CD4-positive, CD25-positive, alpha-beta regulatory T cell (primary cell): ENCODE measurements around the gene CD47. TPM values are rescaled to one million over a fixed set of nuclear protein-coding genes. Genes with fewer than 3 reads are reported as not detected.

Source experiments
- ATAC-seq, 2 donors: fragments of 150-1000 bp; cut with Tn5 transposase; one replicate each; pipeline ENCODE4 v1.10.0; 2021; ENCODE audit warnings: low read depth in 2 of 2, moderate number of reproducible peaks in 2 of 2, moderate library complexity in 1 of 2
- DNase-seq, 3 donors: peaks; one replicate each; pipeline versions ENCODE4 v3.0.0 to v3.0.0-alpha.2; 2012 to 2022; ENCODE audit warnings: mixed read lengths in 1 of 3
- H3K27ac ChIP-seq: one replicate; pipeline ENCODE4 v1.7.0; 2013; ENCODE audit warnings: mild to moderate bottlenecking, low read length; ENCODE audit not compliant: insufficient read depth, poor library complexity, severe bottlenecking
- H3K27me3 ChIP-seq: one replicate; pipeline ENCODE4 v1.7.0; 2013; ENCODE audit warnings: low read length; ENCODE audit not compliant: control insufficient read depth, insufficient read depth
- H3K36me3 ChIP-seq: one replicate; pipeline ENCODE4 v1.7.0; 2013; ENCODE audit warnings: mild to moderate bottlenecking, low read length, moderate library complexity; ENCODE audit not compliant: control insufficient read depth, insufficient read depth
- H3K4me1 ChIP-seq: 2 replicates; pipeline ENCODE4 v1.7.0; 2013; ENCODE audit warnings: mild to moderate bottlenecking, low read length; ENCODE audit not compliant: insufficient read depth, control insufficient read depth, poor library complexity, severe bottlenecking
- H3K4me3 ChIP-seq: one replicate; pipeline ENCODE4 v1.7.0; 2013; ENCODE audit warnings: low read depth, mild to moderate bottlenecking, low read length, moderate library complexity
- H3K9me3 ChIP-seq, 2 experiments: 1 replicate in 1 of 2; 2 replicates in 1 of 2; pipeline ENCODE4 v1.7.0; 2013; ENCODE audit warnings: low read length in 2 of 2, mild to moderate bottlenecking in 1 of 2, moderate library complexity in 1 of 2; ENCODE audit not compliant: control insufficient read depth in 2 of 2
- H3K27ac Mint-ChIP-seq, 3 donors: one replicate each; pipeline ENCODE4 v1.8.0; 2020 to 2022; ENCODE audit warnings: mild to moderate bottlenecking in 3 of 3, mixed read lengths in 3 of 3, moderate library complexity in 2 of 3
- H3K27me3 Mint-ChIP-seq: one replicate; pipeline ENCODE4 v1.8.0; 2022; ENCODE audit warnings: mild to moderate bottlenecking, mixed read lengths
- H3K36me3 Mint-ChIP-seq: one replicate; pipeline ENCODE4 v1.8.0; 2020; ENCODE audit warnings: mixed read lengths
- H3K4me1 Mint-ChIP-seq, 4 donors: one replicate each; pipeline ENCODE4 v1.8.0; 2020 to 2022; ENCODE audit warnings: mixed read lengths in 4 of 4, mild to moderate bottlenecking in 1 of 4
- H3K4me3 Mint-ChIP-seq, 4 donors: one replicate each; pipeline ENCODE4 v1.8.0; 2020 to 2022; ENCODE audit warnings: mild to moderate bottlenecking in 4 of 4, mixed read lengths in 4 of 4, moderate library complexity in 3 of 4
- H3K9me3 Mint-ChIP-seq, 7 donors: one replicate each; pipeline ENCODE4 v1.8.0; 2020 to 2022; ENCODE audit warnings: mixed read lengths in 7 of 7, mild to moderate bottlenecking in 3 of 7, moderate library complexity in 2 of 7
- polyA plus RNA-seq, 4 donors: library from polyadenylated mRNA; unstranded; fragments of 300-500 nt; fragmentation: Illumina TruSeq; gene quantifications; one replicate each; pipeline ENCODE4 v1.2.3, GENCODE V29; 2021
- total RNA-seq: library from RNA; stranded (reverse); gene quantifications from one replicate; pipeline ENCODE4 v1.2.3, GENCODE V29; 2022

The CD47 gene
- total and polyA plus RNA-seq, 5 donors from 2014 or later: 209 to 424 (median 329) TPM

DNA sequence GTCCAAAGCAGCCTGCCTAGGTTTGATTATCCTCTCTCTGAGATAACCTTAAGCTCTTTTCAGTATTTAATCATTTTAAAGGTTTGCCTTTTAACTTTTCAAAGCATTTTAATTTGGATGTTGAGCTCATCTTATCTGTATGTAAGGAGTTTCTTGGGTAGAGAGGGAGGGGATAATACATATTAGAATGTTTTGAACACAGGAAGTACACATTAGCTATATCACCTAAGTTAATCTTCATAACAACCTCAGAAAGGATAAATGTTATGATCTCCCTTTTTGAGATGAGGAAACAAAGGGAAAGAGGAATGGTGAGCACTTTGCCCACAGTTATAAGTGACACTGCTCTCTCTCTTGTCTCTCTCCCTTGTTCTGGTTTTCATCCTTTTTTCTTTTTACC is 2.2 kb upstream of the CD47 start:
- Histone ChIP-seq H3K27me3 (no peaks in the 10 kb centered on the region), H3K36me3 (no peaks in the 10 kb centered on the region), H3K4me1 (peaks cover 43% of the 10 kb centered on the region), H3K9me3 (no peaks in the 10 kb centered on the region), H3K27ac (peak overlapping the region; percentile 94), H3K4me3 (peak overlapping the region; percentile 73)
- Mint-ChIP-seq H3K4me1 (peaks cover 20 to 53% (median 45%) of the 10 kb centered on the region in 4 donors), H3K36me3 (peaks cover 5% of the 10 kb centered on the region), H3K27ac (peak overlapping the region; percentile 95 to 97 (median 97)), H3K9me3 (peaks cover 0 to 2% (median 0%) of the 10 kb centered on the region in 7 donors), H3K4me3 (peak overlapping the region in 3 of 4 donors; percentile 86 to 95 (median 91)), H3K27me3 (peaks cover 5% of the 10 kb centered on the region)
- DNase-seq (peak in 1 of 3 donors; percentile 51), ATAC-seq (no peak)

- H3K36me3 Mint-ChIP-seq: peaks cover 5% of the 10 kb centered on the region
- peak overlapping the region; percentile 94 for H3K27ac ChIP-seq
- DNase-seq: no peak
Observed at GRCh38 chr3:108092501-108092900, 1.7 kb upstream of the CD47 start.

DNA sequence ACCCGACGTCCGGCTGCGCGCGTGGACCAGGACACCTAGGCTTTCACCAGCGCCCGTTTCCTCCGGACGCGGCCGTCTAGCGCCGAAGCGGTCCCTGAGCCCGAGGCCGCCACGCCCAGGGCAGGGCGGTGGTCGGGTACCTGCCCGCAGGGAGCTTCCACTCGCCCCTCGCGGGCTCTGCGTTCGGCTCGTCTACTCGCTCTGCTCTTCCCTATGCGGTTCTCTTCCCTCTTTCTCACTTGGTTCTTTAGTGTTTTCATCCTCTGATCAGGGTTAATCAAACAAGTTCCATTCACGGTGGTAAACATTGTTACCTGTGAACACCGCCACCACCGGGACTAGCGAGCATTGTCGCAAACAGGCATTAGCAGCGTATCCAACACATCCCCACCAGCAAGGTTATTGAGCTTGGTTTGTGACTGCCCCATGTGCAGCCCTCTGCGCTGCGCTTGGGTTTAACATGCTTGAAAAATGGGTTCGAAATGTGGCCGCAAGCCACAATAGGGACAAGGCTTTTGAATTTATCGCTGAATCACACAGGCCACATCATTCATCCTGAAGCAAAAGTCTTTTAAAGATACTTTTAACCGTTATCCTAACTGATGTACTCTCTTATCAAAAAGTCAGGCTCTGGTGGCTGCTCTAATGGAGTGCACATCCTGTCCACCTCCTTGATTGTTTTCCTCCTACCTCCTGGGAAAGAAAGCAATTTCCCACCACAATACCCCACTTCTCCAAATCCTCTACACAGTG is 843 bp upstream of the CD47 start:
- H3K4me3 Mint-ChIP-seq: peak overlapping the region in 3 of 4 donors; percentile 86 to 95 (median 91)
- no peak for ATAC-seq
- peak overlapping the region; percentile 73 for H3K4me3 ChIP-seq
- H3K9me3 Mint-ChIP-seq: peaks cover 0 to 2% (median 0%) of the 10 kb centered on the region in 7 donors
- H3K36me3 Mint-ChIP-seq: peaks cover 5% of the 10 kb centered on the region
- H3K27ac ChIP-seq: peak overlapping the region; percentile 94
- peaks cover 5% of the 10 kb centered on the region for H3K27me3 Mint-ChIP-seq
- H3K4me1 ChIP-seq: peaks cover 55% of the 10 kb centered on the region
- H3K36me3 ChIP-seq: no peaks in the 10 kb centered on the region
- peak overlapping the region; percentile 95 to 97 (median 97) for H3K27ac Mint-ChIP-seq
- H3K9me3 ChIP-seq: no peaks in the 10 kb centered on the region
- peak in 2 of 3 donors; percentile 16 to 53 for DNase-seq
- H3K27me3 ChIP-seq: no peaks in the 10 kb centered on the region
- H3K4me1 Mint-ChIP-seq: peaks cover 25 to 46% (median 43%) of the 10 kb centered on the region in 4 donors

More at GRCh38 chr3:108092501-108092900, 1.7 kb upstream of the CD47 start:
- no peak for ATAC-seq
- H3K4me3 Mint-ChIP-seq: peak overlapping the region in 3 of 4 donors; percentile 86 to 95 (median 91)
- H3K9me3 ChIP-seq: no peaks in the 10 kb centered on the region
- peaks cover 47% of the 10 kb centered on the region for H3K4me1 ChIP-seq
- H3K27me3 Mint-ChIP-seq: peaks cover 5% of the 10 kb centered on the region
- H3K27ac Mint-ChIP-seq: peak overlapping the region; percentile 95 to 97 (median 97)
- no peaks in the 10 kb centered on the region for H3K27me3 ChIP-seq
- peak overlapping the region; percentile 73 for H3K4me3 ChIP-seq
- no peaks in the 10 kb centered on the region for H3K36me3 ChIP-seq
- peaks cover 0 to 2% (median 0%) of the 10 kb centered on the region in 7 donors for H3K9me3 Mint-ChIP-seq
- peaks cover 25 to 53% (median 47%) of the 10 kb centered on the region in 4 donors for H3K4me1 Mint-ChIP-seq

DNA sequence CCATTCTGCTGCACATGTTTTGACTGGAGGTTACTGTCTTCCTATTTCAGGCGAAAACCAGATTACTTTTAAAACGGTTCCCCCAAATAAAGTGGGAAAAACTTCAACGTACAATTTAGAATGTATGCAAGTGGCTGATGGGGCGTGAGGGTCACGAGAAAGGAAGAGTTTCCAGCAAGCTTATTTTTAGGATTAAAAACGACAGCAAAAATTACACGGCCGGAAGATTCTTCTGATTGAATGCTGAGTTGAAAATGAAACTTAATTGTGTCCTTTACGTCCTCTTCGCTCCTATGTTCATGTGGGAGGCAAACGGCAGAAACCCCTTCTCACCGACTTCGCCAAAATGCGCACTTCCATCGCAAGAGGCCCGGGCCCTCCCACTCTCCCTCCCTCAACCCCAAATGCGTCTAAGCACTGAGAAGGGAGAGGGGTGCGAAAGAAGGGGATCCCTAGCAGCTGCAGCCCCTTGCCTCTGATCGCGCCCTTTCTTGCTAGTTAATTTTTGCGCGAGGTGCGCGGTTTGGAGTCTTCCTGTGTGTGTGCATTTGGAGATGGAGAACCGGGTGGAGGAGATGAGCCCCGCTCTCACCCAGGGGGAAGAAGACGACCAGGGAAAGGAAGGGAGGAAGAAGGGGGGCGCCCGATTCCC is 656 bp downstream of the CD47 start:
- Histone ChIP-seq H3K27ac (peak overlapping the region; percentile 94), H3K36me3 (peaks cover 9% of the 10 kb centered on the region), H3K4me3 (peak overlapping the region; percentile 92), H3K4me1 (peaks cover 70% of the 10 kb centered on the region), H3K27me3 (no peaks in the 10 kb centered on the region), H3K9me3 (no peaks in the 10 kb centered on the region)
- H3K36me3 Mint-ChIP-seq: peaks cover 5% of the 10 kb centered on the region
- H3K27ac Mint-ChIP-seq: peak overlapping the region; percentile 98 to 100 (median 99)
- peak overlapping the region in 2 of 4 donors; percentile 99 for H3K4me3 Mint-ChIP-seq
- DNase-seq: peak; percentile 47 to 76 (median 65)
- H3K9me3 Mint-ChIP-seq: peaks cover 0 to 2% (median 0%) of the 10 kb centered on the region in 7 donors
- peaks cover 5% of the 10 kb centered on the region for H3K27me3 Mint-ChIP-seq
- H3K4me1 Mint-ChIP-seq: peaks cover 25 to 37% (median 35%) of the 10 kb centered on the region in 4 donors
- ATAC-seq: peak; percentile 3 to 4

GRCh38 chr3:108089579-108089978 is 1.3 kb downstream of the CD47 start:
- H3K4me3 Mint-ChIP-seq: peak overlapping the region in 2 of 4 donors; percentile 99
- peaks cover 11% of the 10 kb centered on the region for H3K36me3 ChIP-seq
- H3K27ac ChIP-seq: peak overlapping the region; percentile 94
- H3K9me3 Mint-ChIP-seq: peaks cover 0 to 2% (median 0%) of the 10 kb centered on the region in 7 donors
- peaks cover 20 to 31% (median 29%) of the 10 kb centered on the region in 4 donors for H3K4me1 Mint-ChIP-seq
- H3K27me3 Mint-ChIP-seq: peaks cover 5% of the 10 kb centered on the region
- H3K9me3 ChIP-seq: no peaks in the 10 kb centered on the region
- H3K36me3 Mint-ChIP-seq: peaks cover 5% of the 10 kb centered on the region
- H3K27ac Mint-ChIP-seq: peak overlapping the region; percentile 98 to 100 (median 99)
- H3K4me1 ChIP-seq: peaks cover 76% of the 10 kb centered on the region
- no peaks in the 10 kb centered on the region for H3K27me3 ChIP-seq
- no peak for ATAC-seq
- peak in 1 of 3 donors; percentile 32 for DNase-seq
- peak overlapping the region; percentile 92 for H3K4me3 ChIP-seq

DNA sequence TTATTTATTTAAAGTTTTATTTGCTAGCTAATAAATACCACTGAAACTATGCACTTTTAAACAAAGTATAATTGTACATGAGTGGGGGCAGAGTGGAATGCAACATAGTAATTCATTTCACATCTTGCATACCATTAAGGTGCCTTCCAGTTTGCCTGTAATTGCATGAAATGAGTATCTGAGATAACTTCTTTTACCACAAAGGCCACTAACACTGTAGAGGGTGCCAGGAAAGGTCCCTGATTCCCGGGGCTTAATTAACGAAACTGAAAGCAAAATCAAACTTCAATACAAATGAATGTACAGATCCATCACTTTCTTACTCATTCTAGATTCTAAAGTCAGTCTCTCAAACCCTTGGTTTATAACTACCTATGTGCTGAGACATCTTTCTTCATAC is 2.1 kb downstream of the CD47 start:
- peak overlapping the region in 1 of 4 donors; percentile 94 for H3K4me3 Mint-ChIP-seq
- no peak for ATAC-seq

DNA sequence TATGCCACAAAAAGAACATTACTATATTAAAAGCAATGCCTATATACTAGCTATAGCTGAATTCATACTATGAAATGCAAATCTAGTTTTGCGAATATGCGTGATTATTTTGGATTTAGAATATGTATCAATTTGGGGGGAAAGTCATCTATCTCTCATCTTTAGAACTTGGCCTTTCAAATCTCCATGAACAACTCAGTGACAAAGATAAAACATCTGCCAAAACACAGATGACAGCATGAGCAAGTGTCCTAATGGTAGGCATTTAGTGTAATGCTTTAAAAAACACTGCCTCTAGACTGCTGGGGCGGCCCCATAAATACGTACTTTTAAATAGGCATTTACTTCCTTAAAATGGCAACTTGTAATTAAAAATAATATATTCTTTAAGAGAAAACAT is 2.7 kb downstream of the CD47 start:
- Mint-ChIP-seq H3K4me1 (peaks cover 11 to 22% (median 19%) of the 10 kb centered on the region in 4 donors), H3K36me3 (peaks cover 5% of the 10 kb centered on the region), H3K9me3 (peaks cover 0 to 2% (median 0%) of the 10 kb centered on the region in 7 donors), H3K27me3 (peaks cover 5% of the 10 kb centered on the region), H3K4me3 (peak overlapping the region in 1 of 4 donors; percentile 92), H3K27ac (peak overlapping the region; percentile 68 to 79 (median 76))
- Histone ChIP-seq H3K4me1 (peaks cover 82% of the 10 kb centered on the region), H3K36me3 (peaks cover 11% of the 10 kb centered on the region), H3K9me3 (no peaks in the 10 kb centered on the region), H3K4me3 (peak overlapping the region; percentile 92), H3K27ac (peak overlapping the region; percentile 94), H3K27me3 (no peaks in the 10 kb centered on the region)
- ATAC-seq (no peak), DNase-seq (no peak)

More for the DNA sequence above, 2.1 kb downstream of the CD47 start:
- Histone ChIP-seq H3K27me3 (no peaks in the 10 kb centered on the region), H3K36me3 (peaks cover 11% of the 10 kb centered on the region), H3K27ac (peak overlapping the region; percentile 94), H3K4me3 (peak overlapping the region; percentile 92), H3K9me3 (no peaks in the 10 kb centered on the region), H3K4me1 (peaks cover 82% of the 10 kb centered on the region)
- Mint-ChIP-seq H3K27me3 (peaks cover 5% of the 10 kb centered on the region), H3K36me3 (peaks cover 5% of the 10 kb centered on the region), H3K4me1 (peaks cover 17 to 28% (median 24%) of the 10 kb centered on the region in 4 donors), H3K9me3 (peaks cover 0 to 2% (median 0%) of the 10 kb centered on the region in 7 donors), H3K27ac (peak overlapping the region; percentile 34 to 81 (median 79))
- peak in 1 of 3 donors; percentile 82 for DNase-seq
